Midbrain (tissue), 1 donor: Measurements from ENCODE around the gene BABAM1.

Experiments used
- DNase-seq: peaks from one replicate; lab custom pipeline; 2025; lab: John Stamatoyannopoulos, UW

The BABAM1 gene

DNA sequence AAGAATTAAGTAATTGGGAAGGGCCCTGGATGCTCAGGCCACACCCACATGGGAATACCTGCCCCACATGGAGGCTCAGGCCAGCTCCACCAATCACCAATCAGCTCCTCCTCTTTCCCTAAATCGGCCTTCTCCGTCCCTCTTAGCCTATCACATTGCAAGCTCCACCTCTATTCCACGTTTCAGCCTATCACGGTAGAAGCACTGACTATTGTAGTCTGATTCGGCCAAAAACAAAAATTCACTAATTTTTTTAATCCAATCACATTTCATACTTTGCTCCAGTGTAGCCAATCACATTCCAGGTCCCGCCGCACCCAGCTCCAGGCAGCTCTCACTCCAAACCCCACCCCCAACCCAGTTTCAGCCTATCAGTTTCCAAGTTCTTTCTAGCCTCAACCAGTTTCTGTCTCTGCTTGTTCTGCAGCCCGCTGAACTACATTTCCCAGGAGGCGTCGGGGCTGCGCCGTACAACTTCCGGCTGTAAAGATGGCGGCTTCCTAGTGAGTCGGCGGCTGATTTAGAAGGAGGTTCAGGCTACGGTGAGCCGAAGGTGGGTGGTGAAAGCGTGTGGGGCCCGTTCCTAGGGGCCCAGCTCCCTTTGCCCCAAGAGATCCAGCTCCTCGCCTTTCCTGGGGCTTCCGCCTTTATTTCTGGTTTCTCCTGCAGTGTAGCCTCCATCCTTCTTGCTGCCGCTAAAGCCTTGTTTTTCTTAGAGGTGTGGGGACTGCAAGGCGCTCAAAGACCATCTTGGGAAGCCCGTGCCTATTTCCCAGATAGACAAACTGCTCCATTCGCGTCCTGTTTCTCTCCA lies at the start of gene BABAM1:
Gene BABAM1, plus strand, starts transcription at position 469 of the 814 bp plus-strand sequence. CDS start 1,364 bp downstream, outside the sequence.
- DNase-seq: peak; percentile 98

DNA sequence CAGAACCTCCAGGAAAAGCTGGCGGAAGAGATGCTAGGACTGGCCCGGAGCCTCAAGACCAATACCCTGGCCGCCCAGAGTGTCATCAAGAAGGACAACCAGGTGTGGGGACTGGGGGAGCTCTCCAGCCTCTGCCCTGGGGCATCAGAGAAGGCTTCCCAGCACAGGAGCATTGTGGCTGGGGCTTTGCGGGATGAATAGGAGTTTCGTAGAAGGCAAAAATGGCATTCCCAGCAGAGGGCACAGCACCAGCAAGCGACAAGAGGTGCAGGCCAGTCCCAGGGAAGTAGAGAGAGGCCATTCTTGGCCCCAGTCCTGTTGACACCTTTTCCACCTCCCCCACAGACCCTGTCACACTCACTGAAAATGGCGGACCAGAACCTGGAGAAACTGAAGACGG lies 48.0 kb upstream of the BABAM1 start:
- no peak for DNase-seq

DNA sequence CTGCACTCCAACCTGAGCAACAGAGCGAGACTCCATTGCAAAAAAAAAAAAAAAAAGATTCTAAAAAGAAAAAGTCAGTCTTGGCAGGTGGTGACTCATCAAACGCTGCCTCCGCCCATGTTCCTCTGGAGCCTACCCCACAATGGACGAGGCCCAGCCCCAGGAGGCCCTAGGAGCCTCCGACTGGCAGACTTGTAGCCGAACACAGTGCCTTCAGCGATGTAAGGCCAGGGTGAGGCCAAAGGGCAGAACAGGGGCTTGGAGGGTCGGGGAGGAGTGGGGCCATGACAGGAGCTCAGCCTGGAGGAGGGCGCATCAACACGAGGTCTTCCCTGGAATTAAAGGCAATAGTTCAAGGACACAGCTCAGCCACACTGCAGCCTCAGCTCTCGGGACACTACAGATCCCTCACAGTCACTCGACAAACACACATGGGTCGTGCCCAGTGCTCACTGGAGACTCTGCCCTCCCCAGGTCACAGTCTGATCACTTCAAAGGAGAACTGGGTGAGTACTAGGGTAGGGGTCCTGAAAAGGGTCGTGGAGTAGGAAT lies 47.0 kb upstream of the BABAM1 start:
- DNase-seq: no peak

DNA sequence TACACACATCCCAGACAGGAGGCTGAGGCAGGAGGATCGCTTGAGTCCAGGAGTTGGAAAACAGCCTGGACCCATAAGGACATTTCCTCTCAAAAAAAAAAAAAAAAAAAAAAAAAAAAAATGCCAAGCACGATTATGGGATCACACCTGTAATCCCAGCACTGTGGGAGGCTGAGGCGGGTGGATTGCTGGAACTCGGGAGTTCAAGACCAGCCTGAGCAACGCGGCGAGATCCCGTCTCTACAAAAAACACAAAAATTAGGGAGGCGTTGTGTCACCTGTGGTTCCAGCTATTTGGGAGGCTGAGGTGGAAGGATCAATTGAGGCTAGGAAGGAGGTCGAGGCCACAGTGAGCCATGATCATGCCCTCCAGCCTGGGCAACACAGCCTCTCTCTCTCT lies 42.2 kb upstream of the BABAM1 start:
- DNase-seq: no peak

DNA sequence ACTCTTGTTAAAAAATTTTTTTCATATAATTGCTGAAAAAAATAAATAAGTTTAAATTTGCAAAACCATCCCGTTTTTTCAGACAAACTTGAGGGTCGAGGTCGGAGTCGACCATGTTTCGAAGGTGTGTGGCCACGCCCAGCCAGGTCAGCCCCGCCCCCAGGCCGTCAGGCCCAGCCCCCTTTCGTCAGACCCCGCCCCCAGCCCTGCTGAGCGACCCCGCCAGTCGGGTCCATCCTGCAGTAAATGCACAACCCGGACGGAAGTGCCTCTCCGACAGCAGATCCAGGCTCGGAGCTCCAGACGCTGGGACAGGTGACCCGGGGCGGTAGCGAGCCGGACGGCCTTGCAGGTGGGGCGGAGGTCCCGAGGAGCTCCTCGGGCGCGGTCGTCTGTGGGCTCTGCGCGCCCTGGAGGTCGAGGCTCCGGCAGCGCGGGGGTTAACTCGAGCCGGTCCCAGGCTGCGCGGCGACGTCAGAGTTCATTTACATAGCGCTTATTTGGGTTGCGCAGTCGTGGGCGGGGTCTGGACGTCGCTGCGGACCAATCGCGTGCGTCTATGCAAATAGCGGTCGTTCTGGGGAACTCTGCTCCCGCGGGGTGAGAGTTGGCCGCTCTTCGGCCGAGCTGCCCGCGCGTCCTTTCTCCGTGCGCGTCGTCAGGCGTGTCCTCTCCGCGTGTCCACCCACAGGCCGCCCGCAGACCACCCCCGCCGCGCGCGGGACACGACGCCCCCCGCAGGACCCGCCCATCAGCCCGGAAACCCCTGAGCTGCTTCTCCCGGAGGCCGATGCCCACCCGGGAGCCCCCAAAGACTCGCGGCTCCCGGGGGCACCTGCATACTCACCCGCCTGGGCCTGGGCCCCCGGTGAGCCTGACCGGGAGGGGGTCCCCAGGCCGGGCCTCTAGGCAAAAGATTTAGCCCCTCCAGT lies 41.0 kb upstream of the BABAM1 start, which contains the start of gene OCEL1:
Gene OCEL1, plus strand, starts transcription at position 225 of the 932 bp plus-strand sequence. Its CDS starts 22 bp downstream, at position 247.
- peak; percentile 99 for DNase-seq

DNA sequence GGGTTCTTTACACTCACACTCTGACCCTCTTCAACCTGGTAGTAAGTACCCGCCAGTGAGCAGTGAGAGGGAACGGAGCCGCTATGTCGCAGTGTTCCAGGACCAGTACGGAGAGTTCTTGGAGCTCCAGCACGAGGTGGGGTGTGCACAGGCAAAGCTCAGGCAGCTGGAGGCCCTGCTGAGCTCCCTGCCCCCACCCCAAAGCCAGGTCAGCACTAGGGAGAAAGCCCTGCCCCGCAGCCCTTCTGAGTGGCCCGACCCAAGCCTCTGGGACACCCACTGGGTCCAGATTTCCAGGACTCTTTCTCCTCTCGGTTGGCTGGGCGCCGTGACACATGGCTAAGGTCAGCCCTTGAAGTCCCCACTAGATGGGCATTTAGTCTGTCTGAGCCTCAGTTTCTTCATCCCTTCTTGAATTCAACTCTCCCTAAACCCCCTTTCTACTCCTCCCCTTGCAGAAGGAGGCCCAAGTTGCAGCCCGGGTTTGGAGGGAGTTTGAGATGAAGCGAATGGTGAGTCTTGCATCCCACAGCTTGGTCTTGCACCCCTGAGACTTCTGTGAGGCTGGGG lies 39.4 kb upstream of the BABAM1 start:
- DNase-seq: no peak

DNA sequence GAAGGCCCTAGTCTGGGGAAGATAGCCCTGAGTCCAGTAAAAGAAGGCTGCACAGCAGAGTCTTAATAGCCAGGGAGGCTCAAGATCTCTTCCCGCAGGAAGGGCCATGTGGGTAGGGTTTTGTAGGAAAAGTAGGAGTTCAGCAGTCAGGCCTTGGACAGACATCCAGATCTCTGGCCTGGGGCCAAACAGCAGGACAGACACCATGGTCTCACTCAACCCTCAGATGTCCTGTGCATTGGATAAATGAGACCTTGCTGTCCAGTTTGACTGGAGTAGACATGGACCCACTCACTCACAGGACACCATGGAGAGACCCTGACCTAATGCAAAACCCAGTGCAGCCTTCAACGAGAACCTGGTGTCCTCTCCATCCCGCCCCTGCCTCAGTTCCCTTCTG lies 37.4 kb upstream of the BABAM1 start:
- no peak for DNase-seq

DNA sequence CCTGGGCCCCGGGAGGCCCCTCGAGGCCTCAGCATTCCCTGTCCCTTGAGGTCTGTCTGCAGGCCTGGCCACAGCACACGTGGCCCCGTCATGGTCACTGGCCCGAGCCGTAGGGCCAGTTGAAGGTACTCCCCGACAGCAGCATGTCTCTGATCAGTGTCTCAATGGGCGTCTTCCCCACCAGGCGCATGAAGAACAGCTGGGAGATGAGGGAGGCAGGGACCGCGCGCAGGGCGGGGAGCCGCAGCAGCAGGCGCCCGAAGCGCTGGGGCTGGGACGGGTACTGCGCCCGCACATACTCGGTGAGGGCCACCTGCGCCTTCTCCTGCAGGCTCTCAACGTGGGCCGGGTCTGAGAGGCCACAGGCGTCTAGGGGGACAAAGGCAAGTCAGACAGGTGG lies 35.0 kb upstream of the BABAM1 start:
- no peak for DNase-seq

DNA sequence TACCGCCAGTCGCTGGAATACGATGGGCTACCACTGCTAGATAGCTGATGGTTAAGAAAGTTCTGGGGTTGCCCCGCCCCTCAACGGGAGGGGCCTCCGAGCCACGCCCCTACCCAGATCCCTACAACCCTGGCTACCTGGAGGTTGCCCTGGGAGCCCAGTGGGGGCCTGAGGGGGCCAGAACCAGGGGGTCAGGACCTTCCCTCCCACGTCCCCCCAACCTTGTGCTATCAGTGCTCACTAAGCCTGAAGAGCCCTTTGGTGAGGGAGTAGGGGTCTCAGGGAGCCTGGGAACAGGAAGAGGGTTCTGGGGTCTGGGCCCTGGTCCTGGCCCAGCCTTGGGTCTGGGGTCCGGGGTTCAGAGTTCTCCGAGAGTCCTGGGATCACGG lies 32.3 kb upstream of the BABAM1 start:
- DNase-seq: peak; percentile 5

DNA sequence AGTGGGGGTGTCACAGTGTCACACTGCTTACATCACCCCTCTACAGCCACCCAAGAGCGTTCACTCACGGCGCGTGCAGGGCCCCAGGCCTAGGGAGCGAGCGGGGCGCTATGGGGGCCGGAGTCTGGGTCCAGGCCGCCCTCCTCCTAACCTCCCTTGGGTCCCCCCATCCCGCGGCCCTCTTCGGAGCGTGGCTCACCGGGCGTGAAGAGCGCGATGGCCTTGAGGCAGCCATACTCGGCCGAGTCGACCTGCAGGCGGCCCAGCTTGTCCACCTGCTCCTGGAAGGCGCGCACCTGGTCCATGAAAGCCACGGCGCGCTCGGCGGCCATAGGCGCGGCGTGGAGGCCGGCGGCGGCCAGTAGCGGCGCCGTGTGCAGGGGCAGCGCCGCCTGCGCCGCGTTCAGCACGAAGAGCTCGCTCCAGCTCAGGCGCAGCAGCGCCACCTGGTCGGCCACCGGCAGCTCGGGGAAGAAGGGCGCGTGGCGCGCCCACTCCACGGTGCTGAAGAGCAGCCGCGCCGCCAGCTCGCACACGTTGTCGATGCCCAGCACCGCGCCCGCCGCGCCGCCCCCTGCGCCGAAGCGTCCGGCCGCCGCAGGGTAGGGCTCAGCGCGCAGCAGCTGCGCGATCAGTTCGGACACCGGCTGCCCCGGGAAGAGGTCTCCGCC lies 31.8 kb upstream of the BABAM1 start:
- peak; percentile 54 for DNase-seq

DNA sequence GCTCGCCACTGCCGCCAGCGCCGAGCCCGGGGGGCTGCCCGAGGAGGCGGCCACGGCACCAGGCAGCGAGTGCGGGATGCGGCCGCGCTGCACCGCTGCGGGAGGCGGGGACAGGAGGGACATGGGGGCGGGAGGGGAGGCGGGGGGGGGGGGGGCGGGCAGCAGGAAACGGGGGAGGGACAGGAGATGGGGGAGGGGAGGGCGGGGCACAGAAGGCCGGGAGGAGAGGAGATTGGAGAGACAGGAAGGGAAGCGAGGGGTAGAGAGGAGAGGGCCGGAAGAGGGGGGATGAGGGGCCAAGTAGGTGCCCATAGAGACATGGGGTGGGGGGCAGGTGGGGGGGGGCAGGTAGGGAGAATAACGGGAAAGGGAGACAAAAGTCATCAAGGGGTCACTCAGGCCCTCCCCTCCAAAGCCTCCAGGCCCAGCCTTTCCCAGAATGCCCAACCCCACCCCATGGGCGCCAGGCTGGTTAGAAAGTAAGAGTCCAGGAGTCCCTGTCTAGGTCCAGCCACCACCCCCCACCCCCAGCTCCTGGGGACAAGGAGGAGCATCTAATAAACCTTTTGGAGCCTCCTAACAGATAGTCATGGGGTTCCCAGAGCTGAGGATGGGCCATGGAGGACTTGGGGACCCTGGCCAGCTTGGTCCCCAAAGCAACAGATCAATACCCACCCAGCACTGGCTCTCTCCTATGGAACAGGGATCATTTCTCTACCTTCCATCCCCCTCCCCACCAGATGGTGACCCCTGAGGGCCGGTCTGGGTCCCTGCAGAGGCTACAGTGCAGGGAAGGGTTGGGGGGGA lies 31.1 kb upstream of the BABAM1 start:
- DNase-seq: no peak

DNA sequence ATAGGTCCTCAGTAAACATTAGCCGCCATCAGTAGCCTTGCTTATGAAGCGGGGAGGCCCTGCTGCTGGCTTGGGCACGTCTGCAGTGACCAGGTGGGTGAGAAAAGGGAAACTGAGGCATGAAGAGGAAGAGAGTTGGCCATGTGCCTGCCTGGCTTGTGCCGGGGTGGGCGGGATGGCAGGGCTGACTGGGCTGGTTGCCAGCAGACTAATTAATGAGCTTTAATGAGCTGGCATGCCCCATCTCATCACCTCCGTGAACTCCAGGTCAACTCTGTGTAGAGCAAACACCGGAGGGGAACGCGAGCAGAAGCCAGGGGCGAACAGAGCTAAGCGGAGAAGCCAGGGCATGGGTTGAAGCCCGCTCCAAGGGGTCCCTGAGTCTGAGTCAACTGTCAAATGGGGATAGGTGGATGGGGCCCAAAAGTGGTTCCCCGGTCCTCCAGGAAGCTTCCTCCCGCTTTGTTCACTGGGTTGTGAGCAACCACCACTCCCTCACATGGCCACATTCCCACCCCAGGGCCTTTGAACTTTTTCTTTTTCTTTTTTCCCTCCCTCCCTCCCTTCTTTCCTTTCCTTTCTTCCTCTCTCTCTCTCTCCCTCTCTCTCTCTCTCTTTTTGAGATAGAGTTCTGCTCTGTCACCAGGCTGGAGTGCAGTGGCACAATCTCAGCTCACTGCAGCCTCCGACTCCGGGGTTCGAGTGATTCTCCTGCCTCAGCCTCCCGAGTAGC lies 30.3 kb upstream of the BABAM1 start:
- no peak for DNase-seq

DNA sequence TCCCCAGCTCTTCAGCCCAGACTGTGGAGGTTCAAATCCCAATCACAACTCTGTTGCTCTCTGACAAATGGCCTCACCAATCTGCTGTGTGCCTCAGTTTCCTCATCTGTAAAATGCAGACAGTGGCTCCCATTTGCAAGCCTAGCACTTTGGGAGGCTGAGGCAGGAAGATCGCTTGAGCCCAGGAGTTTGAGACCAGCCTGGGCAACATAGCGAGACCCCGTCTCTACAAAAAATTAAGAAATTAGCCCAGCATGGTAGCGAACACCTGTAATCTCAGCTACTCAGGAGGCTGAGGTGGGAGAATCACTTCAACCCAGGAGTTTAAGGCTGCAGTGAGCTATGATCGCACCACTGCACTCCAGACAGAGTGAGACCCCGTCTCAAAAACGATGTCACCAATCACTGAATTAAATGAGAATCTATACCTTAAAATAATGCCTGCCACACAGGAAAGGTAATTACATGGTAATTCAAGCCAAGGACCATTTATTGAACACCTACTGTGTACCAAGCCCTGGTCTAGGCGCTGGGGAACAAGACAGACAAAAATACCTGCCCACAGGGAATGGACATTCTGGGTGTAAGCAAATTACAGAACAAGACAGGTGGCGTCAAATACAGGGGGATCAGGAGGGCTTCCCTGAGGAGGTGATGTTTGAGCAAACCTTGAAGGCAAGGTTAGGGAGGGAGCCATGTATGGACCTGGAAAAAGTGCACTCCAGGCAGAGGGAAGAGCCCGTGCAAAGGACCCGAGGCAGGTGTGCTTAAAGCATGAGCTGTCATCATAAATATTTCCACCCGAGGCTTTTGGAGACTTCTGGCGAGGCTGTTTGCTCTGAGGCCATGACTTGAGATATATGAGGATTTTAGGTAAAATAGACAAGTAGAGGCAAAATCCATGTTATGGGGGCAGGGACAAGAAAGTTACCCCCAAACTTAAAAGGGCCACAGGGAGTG lies 29.2 kb upstream of the BABAM1 start:
- DNase-seq: no peak

DNA sequence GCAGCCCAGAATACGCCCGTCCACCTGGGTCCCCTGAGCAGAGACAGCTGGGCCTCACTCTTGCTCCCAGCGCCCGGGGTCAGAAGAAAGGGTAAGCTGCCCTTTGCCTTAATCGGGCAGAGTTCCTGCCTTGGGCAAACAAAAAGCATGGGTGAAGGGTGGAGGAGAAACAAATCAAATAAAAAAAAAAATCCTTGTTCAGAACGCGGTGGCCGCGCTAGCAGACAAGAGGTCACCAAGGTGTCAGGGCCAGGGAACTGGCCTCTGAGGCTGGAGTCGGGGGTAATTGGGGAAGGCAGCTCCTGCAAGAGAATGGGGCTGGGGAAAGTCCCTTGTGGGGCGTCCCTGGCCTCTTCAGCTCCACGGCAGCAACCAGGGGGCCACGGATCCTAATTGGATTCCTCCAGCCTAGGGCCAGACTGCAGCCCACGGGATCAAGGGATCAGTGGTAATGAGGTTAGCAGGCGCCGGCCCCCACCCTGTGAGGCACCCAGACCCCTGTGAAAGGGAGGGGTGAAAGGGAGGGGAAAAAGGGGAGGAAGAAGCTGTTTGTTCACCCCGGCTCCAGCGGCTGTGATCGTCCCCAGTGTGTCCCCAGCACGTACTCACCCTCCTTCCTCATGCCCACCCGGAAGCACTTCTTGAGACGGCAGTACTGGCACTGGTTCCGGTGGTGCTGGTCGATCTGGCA lies 27.0 kb upstream of the BABAM1 start:
- no peak for DNase-seq

DNA sequence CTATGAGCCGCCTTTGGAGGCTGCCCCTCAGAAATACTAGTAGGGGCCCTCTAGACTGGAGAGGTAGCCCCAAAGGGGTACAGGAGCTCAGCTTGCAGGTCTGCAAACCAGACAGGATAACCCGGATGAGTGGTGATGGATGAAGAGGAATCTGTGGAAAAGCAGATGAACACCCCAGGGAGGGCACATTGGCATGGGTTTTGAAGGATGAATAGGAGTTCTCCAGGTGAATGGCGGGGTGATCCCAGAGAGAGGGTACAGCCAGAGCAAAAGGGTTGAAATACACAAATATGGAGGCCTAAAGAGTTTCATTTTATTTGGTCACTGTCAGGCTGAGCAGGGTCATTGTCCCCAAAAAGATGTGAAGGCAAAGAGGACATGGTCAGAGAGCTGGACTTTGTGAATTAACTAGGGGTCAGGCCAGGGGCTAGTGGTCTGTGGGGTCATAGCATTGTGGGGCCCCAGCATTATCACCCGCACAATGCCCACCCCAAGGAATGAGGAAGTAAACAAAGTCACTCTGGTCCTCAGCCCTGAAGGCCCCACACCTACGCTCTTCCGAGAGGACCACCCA lies 26.3 kb upstream of the BABAM1 start:
- no peak for DNase-seq

DNA sequence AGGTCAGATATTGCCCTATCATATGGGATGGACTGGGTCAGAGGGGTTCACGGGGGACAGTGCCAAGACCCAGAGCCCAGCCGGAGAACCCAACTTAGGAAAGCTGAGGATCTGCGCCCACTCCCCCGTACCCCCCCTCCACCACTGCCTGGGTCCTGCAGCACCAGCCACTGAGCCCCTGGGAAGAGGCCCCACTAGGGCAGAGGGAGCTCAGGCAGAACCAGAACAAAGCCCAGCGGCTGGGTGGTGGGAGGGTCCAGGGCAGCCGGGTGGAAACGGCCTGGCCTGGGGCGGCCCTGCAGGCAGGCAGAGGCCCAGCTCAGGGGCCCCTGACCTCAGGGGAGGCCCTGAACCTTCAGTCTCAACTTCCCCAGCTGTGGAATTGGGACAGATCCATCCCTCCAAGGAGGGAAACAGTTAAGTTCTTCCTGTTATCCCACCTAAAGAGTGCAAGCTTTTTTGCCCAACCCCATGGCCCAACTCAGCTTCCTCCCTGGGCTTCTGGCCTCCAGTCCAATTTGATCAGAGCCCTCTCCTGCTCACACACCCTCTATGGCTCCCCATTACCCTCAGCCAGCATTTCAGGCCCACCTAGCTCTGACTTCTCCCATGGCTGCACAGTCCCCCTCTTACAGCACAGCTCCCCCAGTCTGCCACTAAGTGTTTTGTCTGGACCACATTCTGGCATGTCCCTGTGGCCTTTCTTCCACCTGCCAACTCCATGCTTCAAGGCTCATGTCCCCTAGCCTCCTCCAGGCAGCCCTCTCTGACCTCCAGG lies 24.6 kb upstream of the BABAM1 start:
- DNase-seq: no peak

DNA sequence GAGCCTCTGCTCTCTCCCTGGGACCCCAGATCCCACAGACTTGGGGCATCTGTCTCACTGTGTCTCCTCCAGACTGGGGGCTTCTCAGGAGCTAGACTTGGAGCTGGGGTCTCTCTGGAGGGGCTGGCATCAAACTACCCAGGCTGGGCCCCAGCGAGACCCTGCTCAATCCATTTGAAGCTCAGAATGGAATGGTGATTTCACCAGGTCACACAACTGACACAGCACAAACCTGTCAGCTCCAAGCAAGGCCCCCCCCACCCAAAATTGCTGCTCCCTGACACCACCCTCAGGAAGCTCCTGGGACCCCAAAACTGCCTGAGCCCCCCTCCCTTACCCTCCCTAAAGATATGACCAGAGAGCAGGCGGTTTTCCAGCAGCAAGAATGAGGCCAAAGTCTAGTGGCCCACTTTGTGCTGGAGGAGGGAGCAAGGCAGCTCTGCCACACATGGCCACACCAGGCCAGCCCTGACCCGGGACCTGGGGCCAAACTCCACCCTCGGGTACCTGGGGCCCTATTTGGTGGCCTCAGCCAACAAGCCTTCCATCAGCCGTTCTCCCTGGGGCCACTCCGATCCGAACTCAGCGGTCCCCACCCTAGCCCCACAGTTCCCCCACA lies 23.9 kb upstream of the BABAM1 start:
- DNase-seq: no peak
